IMR-90 (cell line): ENCODE measurements around the gene NPBWR2. TPM values are rescaled to one million over a fixed set of nuclear protein-coding genes. Genes with fewer than 3 reads are reported as not detected.

ENCODE experiments used
- ATAC-seq: fragments of 200-7000 bp; cut with Tn5 transposase; 2 replicates; pipeline ENCODE4 v1.9.1; 2020; ENCODE audit warnings: low read depth, mild to moderate bottlenecking, moderate library complexity
- BruUV-seq: library from RNA; stranded (reverse); fragments of 400-500 nt; replicated peaks from 2 replicates; lab custom pipeline; 2021; lab: Mats Ljungman, UMichigan
- CTCF ChIA-PET: fragments of 300-600 bp; formaldehyde crosslinking; extraction: SDS; loops from one replicate; lab custom pipeline; 2021; ENCODE audit warnings: antibody characterized with exemption; lab: Yijun Ruan, JAX
- POLR2A ChIA-PET: fragments of 300-600 bp; sonication (Branson Sonifier 250); formaldehyde crosslinking; loops from one replicate; lab custom pipeline; 2022; ENCODE audit warnings: antibody characterized with exemption; ENCODE audit not compliant: unreplicated experiment; lab: Charles Lee
- DNase-seq: peaks from one replicate; pipeline ENCODE4 v3.0.0; 2013
- H2AFZ ChIP-seq: replicated peaks from 2 replicates; pipeline ENCODE3; 2013; ENCODE audit warnings: low read length, mild to moderate bottlenecking; ENCODE audit not compliant: poor library complexity
- H2AK5ac ChIP-seq: 2 replicates; pipeline ENCODE4 v1.6.1; 2013; ENCODE audit warnings: low read depth, low read length, inconsistent platforms
- H2AK9ac ChIP-seq: replicated peaks from 2 replicates; pipeline ENCODE3; 2013; ENCODE audit warnings: mild to moderate bottlenecking, low read depth, low read length, moderate library complexity; ENCODE audit not compliant: poor library complexity
- H2BK120ac ChIP-seq: 2 replicates; pipeline ENCODE4 v1.6.1; 2013; ENCODE audit warnings: low read depth, low read length, inconsistent platforms
- H2BK15ac ChIP-seq: 3 replicates; pipeline ENCODE4 v1.6.1; 2013; ENCODE audit warnings: low read depth, low read length, inconsistent platforms
- H2BK20ac ChIP-seq: 2 replicates; pipeline ENCODE4 v1.6.1; 2013; ENCODE audit warnings: low read depth, mild to moderate bottlenecking, inconsistent platforms, low read length, moderate library complexity
- H2BK5ac ChIP-seq: 2 replicates; pipeline ENCODE4 v1.6.1; 2013; ENCODE audit warnings: mild to moderate bottlenecking, low read depth, low read length, inconsistent platforms; ENCODE audit not compliant: poor library complexity, severe bottlenecking
- H3K14ac ChIP-seq: replicated peaks from 2 replicates; pipeline ENCODE4 v1.6.1; 2013; ENCODE audit warnings: low read depth, low read length, inconsistent platforms
- H3K18ac ChIP-seq: 2 replicates; pipeline ENCODE4 v1.6.1; 2013; ENCODE audit warnings: low read depth, low read length, control low read depth
- H3K23ac ChIP-seq: 2 replicates; pipeline ENCODE4 v1.6.1; 2013; ENCODE audit warnings: low read depth, low read length, inconsistent platforms
- H3K27ac ChIP-seq: 2 replicates; pipeline ENCODE4 v1.5.1; 2013; ENCODE audit warnings: mild to moderate bottlenecking, control low read depth, low read length; ENCODE audit not compliant: insufficient read depth
- H3K27me3 ChIP-seq: 2 replicates; pipeline ENCODE4 v1.6.1; 2013; ENCODE audit warnings: low read length; ENCODE audit not compliant: control insufficient read depth, insufficient read depth
- H3K36me3 ChIP-seq: 2 replicates; pipeline ENCODE4 v1.6.1; 2013; ENCODE audit warnings: low read length, mixed read lengths; ENCODE audit not compliant: control insufficient read depth, insufficient read depth
- H3K4ac ChIP-seq: 2 replicates; pipeline ENCODE4 v1.6.1; 2013; ENCODE audit warnings: low read depth, low read length, inconsistent platforms
- H3K4me1 ChIP-seq: 2 replicates; pipeline ENCODE4 v1.6.1; 2013; ENCODE audit warnings: low read length, mixed read lengths; ENCODE audit not compliant: control insufficient read depth, insufficient read depth
- H3K4me2 ChIP-seq: 2 replicates; pipeline ENCODE4 v1.6.1; 2013; ENCODE audit warnings: low read depth, mild to moderate bottlenecking, control low read depth, low read length, moderate library complexity
- H3K4me3 ChIP-seq: 2 replicates; pipeline ENCODE4 v1.5.1; 2013; ENCODE audit warnings: low read depth, mild to moderate bottlenecking, control low read depth, low read length, moderate library complexity; ENCODE audit not compliant: insufficient read depth
- H3K56ac ChIP-seq: 2 replicates; pipeline ENCODE4 v1.6.1; 2013; ENCODE audit warnings: low read length, inconsistent platforms; ENCODE audit not compliant: insufficient read depth; ENCODE audit errors: extremely low read depth
- H3K79me1 ChIP-seq, 2 experiments: 2 replicates each; pipeline ENCODE4 v1.6.1; 2013; ENCODE audit warnings: low read length in 2 of 2, inconsistent platforms in 1 of 2, low read depth in 1 of 2
- H3K9ac ChIP-seq: 2 replicates; pipeline ENCODE4 v1.6.1; 2013; ENCODE audit warnings: low read depth, low read length, control low read depth
- H3K9me1 ChIP-seq: 2 replicates; pipeline ENCODE4 v1.6.1; 2013; ENCODE audit warnings: low read length, inconsistent platforms; ENCODE audit not compliant: insufficient read depth
- H3K9me3 ChIP-seq: 2 replicates; pipeline ENCODE4 v1.6.1; 2013; ENCODE audit warnings: low read length; ENCODE audit not compliant: control insufficient read depth, insufficient read depth
- H4K20me1 ChIP-seq: 2 replicates; pipeline ENCODE4 v1.6.1; 2013; ENCODE audit warnings: low read length, inconsistent platforms; ENCODE audit not compliant: insufficient read depth
- H4K5ac ChIP-seq: 2 replicates; pipeline ENCODE4 v1.6.1; 2013; ENCODE audit warnings: mild to moderate bottlenecking, low read depth, low read length, control low read depth
- H4K8ac ChIP-seq, 2 experiments: 2 replicates each; pipeline ENCODE4 v1.6.1; 2013; ENCODE audit warnings: low read depth in 2 of 2, low read length in 2 of 2, control low read depth in 1 of 2, inconsistent platforms in 1 of 2
- H4K91ac ChIP-seq: 2 replicates; pipeline ENCODE4 v1.6.1; 2013; ENCODE audit warnings: low read depth, low read length, inconsistent platforms; ENCODE audit not compliant: insufficient read depth
- CEBPB ChIP-seq: IDR thresholded peaks from 2 replicates; pipeline ENCODE4 v1.6.1; 2012; ENCODE audit warnings: low read depth, low read length, improper control_type of control experiment
- CHD1 ChIP-seq: IDR thresholded peaks from 2 replicates; pipeline ENCODE4 v1.6.1; 2012; ENCODE audit warnings: low read depth, low read length, improper control_type of control experiment
- CTCF ChIP-seq: conservative IDR thresholded peaks from 2 replicates; pipeline ENCODE4 v1.5.1; 2012; ENCODE audit warnings: mild to moderate bottlenecking, low read depth, low read length, improper control_type of control experiment
- ELK1 ChIP-seq: fragments of 150-350 bp; IDR thresholded peaks from 2 replicates; pipeline ENCODE4 v1.6.1; 2016; ENCODE audit warnings: low read depth, mild to moderate bottlenecking, low read length, moderate library complexity, borderline replicate concordance
- FOS ChIP-seq: fragments of 150-350 bp; IDR thresholded peaks from 2 replicates; pipeline ENCODE4 v1.6.1; 2016; ENCODE audit warnings: low read depth, low read length
- MAFK ChIP-seq: IDR thresholded peaks from 2 replicates; pipeline ENCODE4 v1.6.1; 2012; ENCODE audit warnings: low read depth, low read length, improper control_type of control experiment
- MXI1 ChIP-seq: IDR thresholded peaks from 2 replicates; pipeline ENCODE4 v1.6.1; 2012; ENCODE audit warnings: low read depth, mild to moderate bottlenecking, low read length, moderate library complexity, borderline replicate concordance
- NFE2L2 ChIP-seq: fragments of 150-350 bp; IDR thresholded peaks from 2 replicates; pipeline ENCODE4 v1.6.1; 2016; ENCODE audit warnings: low read depth, mild to moderate bottlenecking, low read length
- RAD21 ChIP-seq: IDR thresholded peaks from 2 replicates; pipeline ENCODE4 v1.6.1; 2012; ENCODE audit warnings: low read length, improper control_type of control experiment
- RCOR1 ChIP-seq: IDR thresholded peaks from 2 replicates; pipeline ENCODE4 v1.6.1; 2012; ENCODE audit warnings: mild to moderate bottlenecking, low read length, improper control_type of control experiment; ENCODE audit not compliant: insufficient replicate concordance
- RFX5 ChIP-seq: IDR thresholded peaks from 2 replicates; pipeline ENCODE4 v1.8.0; 2012; ENCODE audit warnings: low read depth, mild to moderate bottlenecking, low read length, moderate library complexity
- SMC3 ChIP-seq: fragments of 150-350 bp; IDR thresholded peaks from 2 replicates; pipeline ENCODE4 v1.6.1; 2016; ENCODE audit warnings: low read depth, mild to moderate bottlenecking, antibody characterized with exemption, low read length, moderate library complexity
- WGBS, 2 experiments: methylation state at CpG; one replicate each; pipeline versions ENCODE4 v1.1.5 to v1.1.7; 2013; ENCODE audit warnings: missing lambda C conversion rate in 2 of 2; ENCODE audit not compliant: insufficient read length in 1 of 2; ENCODE audit errors: extremely low coverage in 2 of 2; 5-methylcytosine and 5-hydroxymethylcytosine counted together
- dilution Hi-C: fragments of 300-500 bp; cut with HindIII; formaldehyde crosslinking; loops from one replicate; pipeline ENCODE4 v1.14.3; 2018; ENCODE audit warnings: low sequenced_read_pairs; ENCODE audit not compliant: unreplicated experiment
- in situ Hi-C: fragments of 300-500 bp; cut with MboI; formaldehyde crosslinking; loops from 3 replicates; pipeline ENCODE4 v1.14.3; 2019; ENCODE audit warnings: low sequenced_read_pairs, inconsistent platforms, mixed read lengths
- intact Hi-C: fragments of 100-400 bp; cut with micrococcal nuclease; formaldehyde crosslinking; loops from 2 replicates; pipeline ENCODE4 v1.10.0; 2022
- polyA plus RNA-seq, 3 experiments: library from polyadenylated mRNA; depleted of rRNA; stranded (reverse); fragments of >200 nt; gene quantifications; 2 replicates each; pipeline ENCODE4 v1.2.3, GENCODE V29; 2012; ENCODE audit warnings: low replicate concordance in 1 of 3
- total RNA-seq: library from RNA; depleted of rRNA; stranded (reverse); fragments of >200 nt; gene quantifications from 2 replicates; pipeline ENCODE4 v1.2.3, GENCODE V29; 2012

NPBWR2 gene
- total and polyA plus RNA-seq, 2 of the 4 experiments (the other 2 are of a cell fraction) = not detected

- Histone ChIP-seq H4K20me1 (no peaks in the 10 kb centered on the region), H3K36me3 (no peaks in the 10 kb centered on the region), H3K9me1 (no peaks in the 10 kb centered on the region), H2AFZ (no peak overlapping the region), H3K4me3 (no peak overlapping the region), H4K5ac (no peak overlapping the region), H3K56ac (no peak overlapping the region), H4K91ac (no peak overlapping the region), H2BK20ac (no peak overlapping the region), H3K9ac (no peak overlapping the region), H3K27ac (no peak overlapping the region), H3K4me1 (no peaks in the 10 kb centered on the region), H3K4me2 (no peak overlapping the region), H3K23ac (no peak overlapping the region), H3K18ac (no peak overlapping the region), H4K8ac (no peak overlapping the region), H2AK5ac (no peak overlapping the region), H3K4ac (no peak overlapping the region), H2BK5ac (no peak overlapping the region), H3K79me1 (no peaks in the 10 kb centered on the region), H2BK120ac (no peak overlapping the region), H3K27me3 (peaks cover 38% of the 10 kb centered on the region), H3K9me3 (no peaks in the 10 kb centered on the region), H2BK15ac (no peak overlapping the region), H3K14ac (no peak overlapping the region), H2AK9ac (no peak overlapping the region)
- BruUV-seq = no TSS peak
- in situ Hi-C loops = no loop called here
- dilution Hi-C loops = no loop called here
- ChIA-PET CTCF (no interaction called here), POLR2A (interaction anchor here (0.5 kb wide), 1 partner anchor 278 kb away, joined by 4 read pairs; no protein-coding TSS in a partner anchor)
- intact Hi-C loops = no loop called here
- no peak for ATAC-seq
- no peak for TF ChIP-seq CHD1
- TF ChIP-seq NFE2L2 = no peak
- TF ChIP-seq FOS = no peak
- TF ChIP-seq RAD21 = no peak
- TF ChIP-seq MXI1 = no peak
- no peak for TF ChIP-seq CEBPB
- no peak for TF ChIP-seq MAFK
- TF ChIP-seq RCOR1 = no peak
- TF ChIP-seq ELK1 = no peak
- no peak for TF ChIP-seq SMC3
- no peak for TF ChIP-seq RFX5
- TF ChIP-seq CTCF = no peak
- DNase-seq = no peak
- 51% methylated on average over 9 of the region's 21 CpGs; no CpG with 5 or more reads in 1 of the 2 experiments for WGBS, 2 experiments
Measured at GRCh38 chr20:64099086-64099786, 8.1 kb downstream of the NPBWR2 start.
